Measurements from ENCODE around the gene INSIG1. TPM values are rescaled to one million over a fixed set of nuclear protein-coding genes. Genes with fewer than 3 reads are reported as not detected.

The INSIG1 gene
- total RNA-seq, 1 experiment from 2014 or later: 32.3 TPM

GRCh38 chr7:155352753-155353115 is 55.1 kb downstream of the INSIG1 start:
- Mint-ChIP-seq H3K4me1 (no peaks in the 10 kb centered on the region), H3K9me3 (peaks cover 10% of the 10 kb centered on the region), H3K36me3 (no peaks in the 10 kb centered on the region), H3K27me3 (ENCODE audit: low read depth) (peaks cover 5% of the 10 kb centered on the region), H3K4me3 (no peak overlapping the region), H3K27ac (no peak overlapping the region)
- CTCF ChIA-PET: interaction anchor here (1.2 kb wide), 1 partner anchor 7 kb away, joined by 3 read pairs; no protein-coding TSS in a partner anchor
- POLR2A ChIA-PET: no interaction called here
- ATAC-seq (no peak), DNase-seq (ENCODE audit: low spot score) (no peak)
- TF ChIP-seq ZNF281 (CRISPR knock-in tag; IDR thresholded peaks at IDR 0.05) (no peak), EMX1 (CRISPR knock-in tag; IDR thresholded peaks at IDR 0.05) (no peak), ZNF416 (CRISPR knock-in tag; IDR thresholded peaks at IDR 0.05) (no peak), ERG (CRISPR knock-in tag; IDR thresholded peaks at IDR 0.05) (no peak), TEAD1 (CRISPR knock-in tag; IDR thresholded peaks at IDR 0.05) (no peak), AFF4 (CRISPR knock-in tag; IDR thresholded peaks at IDR 0.05; ENCODE audit: borderline replicate concordance) (no peak), ZSCAN18 (CRISPR knock-in tag; IDR thresholded peaks at IDR 0.05) (no peak), NR2C2 (CRISPR knock-in tag; IDR thresholded peaks at IDR 0.05) (no peak), FOXK1 (CRISPR knock-in tag; IDR thresholded peaks at IDR 0.05) (no peak), E2F4 (CRISPR knock-in tag; IDR thresholded peaks at IDR 0.05; ENCODE audit: borderline replicate concordance, low read depth) (no peak), HMGXB4 (CRISPR knock-in tag; IDR thresholded peaks at IDR 0.05) (no peak)

- ATAC-seq (no peak), DNase-seq (ENCODE audit: low spot score) (no peak)
- no peak overlapping the region for H3K4me3 Mint-ChIP-seq
- ChIA-PET CTCF (interaction anchor here (1.2 kb wide), 1 partner anchor 8 kb away, joined by 3 read pairs; no protein-coding TSS in a partner anchor), POLR2A (interaction anchor here (0.5 kb wide), 1 partner anchor 147 kb away, joined by 4 read pairs; no protein-coding TSS in a partner anchor)
- peaks cover 2% of the 10 kb centered on the region for H3K4me1 Mint-ChIP-seq
- H3K36me3 Mint-ChIP-seq: no peaks in the 10 kb centered on the region
- H3K27me3 Mint-ChIP-seq (ENCODE audit: low read depth): peaks cover 10% of the 10 kb centered on the region
- no peak for TF ChIP-seq ZMAT4 (CRISPR knock-in tag; IDR thresholded peaks at IDR 0.05)
- peaks cover 10% of the 10 kb centered on the region for H3K9me3 Mint-ChIP-seq
- no peak overlapping the region for H3K27ac Mint-ChIP-seq
Measured at GRCh38 chr7:155353256-155353897, 55.7 kb downstream of the INSIG1 start.

Data from WTC11 (cell line).